K562 (cell line): ENCODE results near the gene MRPS10. TPM values are rescaled to one million over a fixed set of nuclear protein-coding genes. Genes with fewer than 3 reads are reported as not detected.
A peak's percentile ranks its signal among the peaks of the same experiment; 100 is the strongest.

Experiments
- ATAC-seq: fragments of 200-7000 bp; cut with Tn5 transposase; 3 replicates; pipeline ENCODE4 v1.9.1; 2020; ENCODE audit warnings: moderate library complexity
- BruUV-seq: library from RNA; stranded (reverse); fragments of 400-500 nt; replicated peaks from 2 replicates; lab custom pipeline; 2021; lab: Mats Ljungman, UMichigan
- CTCF ChIA-PET: fragments of 300-600 bp; formaldehyde crosslinking; extraction: SDS; loops from one replicate; lab custom pipeline; 2021; ENCODE audit warnings: low intra/inter-chr PET ratio; lab: Yijun Ruan, JAX
- POLR2A ChIA-PET: fragments of 300-600, 350-650 bp; sonication (Branson Sonifier 250); formaldehyde crosslinking; extraction: SDS; loops from one replicate; lab custom pipeline; 2021; ENCODE audit warnings: antibody characterized with exemption, inconsistent platforms; lab: Yijun Ruan, JAX
- DNase-seq, 4 experiments: peaks; one replicate each; pipeline versions ENCODE4 v3.0.0 to v3.0.0-alpha.2; 2011 to 2018; ENCODE audit warnings: low spot score in 3 of 4, mixed read lengths in 3 of 4; ENCODE audit errors: extremely low read depth in 1 of 4
- FAIRE-seq: peaks from 2 replicates; lab custom pipeline; 2011; peaks lifted over from hg19 to GRCh38; lab: Jason Lieb, UNC
- H2AFZ ChIP-seq: 2 replicates; pipeline ENCODE4 v1.6.0; 2011; ENCODE audit warnings: low read depth, low read length, control low read depth, inconsistent platforms
- H3K27ac ChIP-seq: fragments of 200-600 bp; 3 replicates; pipeline ENCODE4 v1.8.0; 2011; ENCODE audit warnings: low read depth, mild to moderate bottlenecking, control low read depth, inconsistent platforms, low read length, moderate library complexity, mixed read lengths; ENCODE audit errors: extremely low read depth
- H3K27me3 ChIP-seq, 2 experiments: fragments of 300-600 bp in 1 of 2; 2 replicates in 1 of 2; 3 replicates in 1 of 2; pipeline versions ENCODE4 v1.6.0 to v1.8.0; 2011; ENCODE audit warnings: inconsistent platforms in 2 of 2, low read length in 2 of 2, mild to moderate bottlenecking in 1 of 2, mixed read lengths in 1 of 2, moderate library complexity in 1 of 2; ENCODE audit not compliant: control insufficient read depth in 2 of 2, insufficient read depth in 2 of 2
- H3K36me3 ChIP-seq: fragments of 300-600 bp; 3 replicates; pipeline ENCODE4 v1.8.0; 2011; ENCODE audit warnings: mild to moderate bottlenecking, low read length, inconsistent platforms; ENCODE audit not compliant: control insufficient read depth, insufficient read depth
- H3K4me1 ChIP-seq, 2 experiments: fragments of 200-600 bp in 1 of 2; replicated peaks in 1 of 2; 2 replicates in 1 of 2; 3 replicates in 1 of 2; pipeline versions ENCODE4 v1.5.1 to v1.8.0; 2011; ENCODE audit warnings: inconsistent platforms in 2 of 2, low read length in 2 of 2, mild to moderate bottlenecking in 1 of 2, mixed read lengths in 1 of 2, moderate library complexity in 1 of 2; ENCODE audit not compliant: control insufficient read depth in 2 of 2, insufficient read depth in 2 of 2
- H3K4me2 ChIP-seq: 2 replicates; pipeline ENCODE4 v1.6.1; 2011; ENCODE audit warnings: low read length, control low read depth, inconsistent platforms, mixed read lengths; ENCODE audit not compliant: insufficient read depth
- H3K4me3 ChIP-seq: fragments of 200-600 bp; sonication (generic), shearing (Covaris generic); 2 replicates; pipeline ENCODE4 v1.5.1; 2016; ENCODE audit warnings: control low read depth, inconsistent platforms
- H3K79me2 ChIP-seq: fragments of 200-600 bp; 3 replicates; pipeline ENCODE4 v1.8.0; 2011; ENCODE audit warnings: low read length, inconsistent platforms; ENCODE audit not compliant: control insufficient read depth, insufficient read depth
- H3K9ac ChIP-seq, 2 experiments: 2 replicates each; pipeline versions ENCODE4 v1.6.0 to v1.6.1; 2011; ENCODE audit warnings: low read depth in 2 of 2, low read length in 2 of 2, control low read depth in 1 of 2, inconsistent platforms in 1 of 2, mild to moderate bottlenecking in 1 of 2, mixed read lengths in 1 of 2; ENCODE audit not compliant: insufficient read depth in 1 of 2
- H3K9me1 ChIP-seq: one replicate; pipeline ENCODE4 v1.6.0; 2011; ENCODE audit warnings: inconsistent platforms, mild to moderate bottlenecking, low read length, moderate library complexity; ENCODE audit not compliant: control insufficient read depth, insufficient read depth
- H3K9me3 ChIP-seq: replicated peaks from 2 replicates; pipeline ENCODE4 v1.5.1; 2011; ENCODE audit warnings: low read depth, low read length, inconsistent platforms; ENCODE audit not compliant: control insufficient read depth, insufficient read depth
- H4K20me1 ChIP-seq: replicated peaks from 2 replicates; pipeline ENCODE4 v1.6.1; 2011; ENCODE audit warnings: low read length, inconsistent platforms, mixed read lengths; ENCODE audit not compliant: control insufficient read depth, insufficient read depth
- BMI1 ChIP-seq: fragments of 150-350 bp; IDR thresholded peaks from 2 replicates; pipeline ENCODE4 v1.6.1; 2014; ENCODE audit warnings: low read length
- CBFB ChIP-seq: sonication (generic); formaldehyde crosslinking; IDR thresholded peaks from 2 replicates; pipeline ENCODE4 v1.4.0; 2020; ENCODE audit warnings: mild to moderate bottlenecking, missing genetic modification reagents
- FOXJ3 ChIP-seq: sonication (generic); formaldehyde crosslinking; IDR thresholded peaks from 2 replicates; pipeline ENCODE4 v1.4.0; 2020; ENCODE audit warnings: mild to moderate bottlenecking, missing genetic modification reagents
- KDM1A ChIP-seq, 2 experiments: fragments of 450-650 bp; IDR thresholded peaks; 2 replicates each; pipeline ENCODE4 v1.6.1; 2016; ENCODE audit warnings: mild to moderate bottlenecking in 2 of 2
- NR2C1 ChIP-seq, 2 experiments: fragments of 450-650 bp; IDR thresholded peaks; 2 replicates each; pipeline ENCODE4 v1.6.1; 2017; ENCODE audit warnings: mild to moderate bottlenecking in 2 of 2, antibody characterized with exemption in 1 of 2, inconsistent platforms in 1 of 2, missing compliant biosample characterization in 1 of 2, missing genetic modification characterization in 1 of 2
- NR2F6 ChIP-seq: fragments of 450-650 bp; formaldehyde crosslinking; IDR thresholded peaks from 2 replicates; pipeline ENCODE4 v1.4.0; 2020; ENCODE audit warnings: mild to moderate bottlenecking
- SNIP1 ChIP-seq: fragments of 450-650 bp; IDR thresholded peaks from 2 replicates; pipeline ENCODE4 v1.7.1; 2017; ENCODE audit warnings: low read depth, mild to moderate bottlenecking
- SUPT5H ChIP-seq: fragments of 450-650 bp; IDR thresholded peaks from 2 replicates; pipeline ENCODE4 v1.6.1; 2016
- TEAD1 ChIP-seq, 2 experiments: fragments of 450-650 bp in 1 of 2; sonication (generic) in 1 of 2; formaldehyde crosslinking; IDR thresholded peaks; 2 replicates each; pipeline versions ENCODE4 v1.4.0 to v1.8.0; 2020 to 2022; ENCODE audit warnings: mild to moderate bottlenecking in 2 of 2, missing genetic modification reagents in 1 of 2
- ZC3H11A ChIP-seq: IDR thresholded peaks from 2 replicates; pipeline ENCODE4 v1.6.1; 2012; ENCODE audit warnings: low read depth, low read length, improper control_type of control experiment
- ZC3H4 ChIP-seq: sonication (generic); formaldehyde crosslinking; IDR thresholded peaks from 2 replicates; pipeline ENCODE4 v1.9.0; 2021; ENCODE audit warnings: missing genetic modification reagents, borderline replicate concordance
- ZKSCAN1 ChIP-seq: fragments of 150-350 bp; IDR thresholded peaks from 2 replicates; pipeline ENCODE4 v1.6.1; 2016; ENCODE audit warnings: low read depth, low read length
- ZNF165 ChIP-seq: fragments of 250-450 bp; sonication (Bioruptor Pico); IDR thresholded peaks from 2 replicates; pipeline ENCODE4 v1.4.0; 2020; ENCODE audit warnings: borderline replicate concordance
- ZNF197 ChIP-seq: fragments of 200-800 bp; sonication (Bioruptor generic); IDR thresholded peaks from 2 replicates; pipeline ENCODE4 v1.6.1; 2016; ENCODE audit warnings: low read depth, missing genetic modification characterization, missing compliant biosample characterization
- ZNF76 ChIP-seq: fragments of 250-450 bp; sonication (Bioruptor Pico); IDR thresholded peaks from 2 replicates; pipeline ENCODE4 v1.4.0; 2020; ENCODE audit warnings: mild to moderate bottlenecking, moderate library complexity, borderline replicate concordance
- WGBS: fragments of 100-300 bp; shearing (Covaris generic); methylation state at CpG from one replicate; pipeline ENCODE4 v1.1.6; 2016; ENCODE audit warnings: low coverage, mixed read lengths; ENCODE audit not compliant: insufficient coverage; ENCODE audit errors: missing lambda C conversion rate; 5-methylcytosine and 5-hydroxymethylcytosine counted together
- in situ Hi-C: fragments of 300-500 bp; cut with MboI; formaldehyde crosslinking; loops from 4 replicates; pipeline ENCODE4 v1.15.0; 2018; ENCODE audit warnings: inconsistent platforms, mixed read lengths
- intact Hi-C: fragments of 100-400 bp; cut with micrococcal nuclease; formaldehyde crosslinking; loops from 2 replicates; pipeline ENCODE4 v1.14.2; 2022
- polyA plus RNA-seq, 8 experiments: library from polyadenylated mRNA; depleted of rRNA in 4 of 8; stranded (reverse) in 5 of 8; unstranded in 3 of 8; fragments of >200 nt; fragmentation: Nextera tagmentation in 2 of 8; fragmentation: Illumina TruSeq in 1 of 8; extraction: Ambion mirVana in 2 of 8; extraction: Trizol in 1 of 8; gene quantifications; 2 replicates each; pipeline versions ENCODE4 v1.2.1 to v1.2.3, GENCODE V29; 2011 to 2014; ENCODE audit warnings: inconsistent platforms in 1 of 8, missing spikeins in 1 of 8
- total RNA-seq, 7 experiments: library from RNA; depleted of rRNA in 6 of 7; stranded (reverse); fragments of >200 nt in 6 of 7; fragmentation: Illumina TruSeq in 2 of 7; extraction: Trizol in 2 of 7; gene quantifications; 2 replicates each; pipeline versions ENCODE4 v1.2.1 to v1.2.3, GENCODE V29; 2011 to 2021; ENCODE audit warnings: low replicate concordance in 1 of 7
- TF ChIP-seq, protein P1 (sequence below): fragments of 450-650 bp; IDR thresholded peaks from 2 replicates; pipeline ENCODE4 v1.6.1; 2014; ENCODE audit warnings: low read depth, mild to moderate bottlenecking, moderate library complexity, borderline replicate concordance
- TF ChIP-seq, protein P2 (sequence below): fragments of 250-450 bp; sonication (Bioruptor Pico); IDR thresholded peaks from 2 replicates; pipeline ENCODE4 v1.9.0; 2021; ENCODE audit warnings: mild to moderate bottlenecking
- TF ChIP-seq, protein P3 (sequence below): fragments of 450-650 bp; IDR thresholded peaks from 2 replicates; pipeline ENCODE4 v1.6.1; 2018; ENCODE audit not compliant: partially characterized antibody

The MRPS10 gene
- total and polyA plus RNA-seq, 9 of the 15 experiments (the other 6 are each of a cell fraction or from before 2014, with no cell fraction given) = 48.6 to 166 (median 93.7) TPM

DNA sequence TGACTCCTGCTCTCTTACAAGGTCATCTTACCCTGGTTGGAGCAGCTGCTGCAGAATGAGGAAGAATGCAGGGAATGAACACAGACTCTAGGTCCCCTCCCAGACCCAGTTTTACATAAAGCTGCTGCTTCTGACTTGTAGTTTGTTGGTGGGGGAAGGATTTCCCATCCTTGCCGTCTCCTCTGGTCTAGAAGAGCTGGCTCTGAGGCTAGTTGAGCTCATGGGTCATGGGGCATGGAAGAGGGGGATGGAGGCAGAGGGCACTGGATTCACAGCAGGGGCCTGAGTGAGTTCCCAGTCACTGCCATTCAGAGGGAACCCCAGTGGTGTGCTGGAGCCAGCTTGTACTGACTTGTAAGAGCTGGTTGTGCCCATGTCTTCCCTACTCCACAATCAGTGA lies 53.7 kb downstream of the MRPS10 start (continued):
- no peak for TF ChIP-seq ZNF197 (CRISPR knock-in tag)
- TF ChIP-seq, protein P1, sequence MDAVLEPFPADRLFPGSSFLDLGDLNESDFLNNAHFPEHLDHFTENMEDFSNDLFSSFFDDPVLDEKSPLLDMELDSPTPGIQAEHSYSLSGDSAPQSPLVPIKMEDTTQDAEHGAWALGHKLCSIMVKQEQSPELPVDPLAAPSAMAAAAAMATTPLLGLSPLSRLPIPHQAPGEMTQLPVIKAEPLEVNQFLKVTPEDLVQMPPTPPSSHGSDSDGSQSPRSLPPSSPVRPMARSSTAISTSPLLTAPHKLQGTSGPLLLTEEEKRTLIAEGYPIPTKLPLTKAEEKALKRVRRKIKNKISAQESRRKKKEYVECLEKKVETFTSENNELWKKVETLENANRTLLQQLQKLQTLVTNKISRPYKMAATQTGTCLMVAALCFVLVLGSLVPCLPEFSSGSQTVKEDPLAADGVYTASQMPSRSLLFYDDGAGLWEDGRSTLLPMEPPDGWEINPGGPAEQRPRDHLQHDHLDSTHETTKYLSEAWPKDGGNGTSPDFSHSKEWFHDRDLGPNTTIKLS = no peak
- TF ChIP-seq, protein P2, sequence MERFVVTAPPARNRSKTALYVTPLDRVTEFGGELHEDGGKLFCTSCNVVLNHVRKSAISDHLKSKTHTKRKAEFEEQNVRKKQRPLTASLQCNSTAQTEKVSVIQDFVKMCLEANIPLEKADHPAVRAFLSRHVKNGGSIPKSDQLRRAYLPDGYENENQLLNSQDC (CRISPR knock-in tag) = no peak
- TF ChIP-seq SUPT5H = no peak
- no peak for TF ChIP-seq SNIP1

DNA sequence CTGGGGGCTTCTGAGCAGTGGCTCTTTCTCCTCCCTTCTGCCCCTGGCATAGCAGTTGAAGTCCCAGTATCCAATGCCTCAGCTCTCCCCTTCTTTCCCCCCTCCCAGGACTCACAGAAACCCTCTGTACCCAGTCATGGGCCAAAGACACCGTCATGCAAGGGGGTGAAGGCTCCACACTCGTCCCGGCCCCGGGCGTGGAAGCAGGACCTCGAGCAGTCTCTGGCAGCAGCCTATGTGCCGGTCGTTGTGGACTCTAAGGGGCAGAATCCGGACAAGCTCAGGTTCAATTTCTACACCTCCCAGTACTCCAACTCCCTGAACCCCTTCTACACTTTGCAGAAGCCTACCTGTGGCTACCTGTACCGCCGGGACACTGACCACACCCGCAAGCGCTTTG lies 54.8 kb downstream of the MRPS10 start:
- Histone ChIP-seq H2AFZ (no peak overlapping the region), H3K36me3 (no peaks in the 10 kb centered on the region), H4K20me1 (no peaks in the 10 kb centered on the region), H3K9me1 (no peaks in the 10 kb centered on the region), H3K79me2 (no peaks in the 10 kb centered on the region), H3K27me3 (peaks cover 10 to 56% of the 10 kb centered on the region in 2 experiments; a peak in 3 of 5 replicates), H3K4me3 (no peak overlapping the region), H3K9ac (peak overlapping the region in 1 of 2 experiments; percentile 17; a peak in 1 of 4 replicates), H3K9me3 (no peaks in the 10 kb centered on the region), H3K27ac (no peak overlapping the region), H3K4me1 (peaks cover 4 to 6% of the 10 kb centered on the region in 2 experiments; a peak in 1 of 5 replicates), H3K4me2 (no peak overlapping the region)
- no peak for DNase-seq
- no TSS peak for BruUV-seq
- intact Hi-C loops (no loop called here), in situ Hi-C loops (loop anchor here (5.0 kb wide), 1 partner anchor 86 kb away; no protein-coding TSS in a partner anchor)
- FAIRE-seq = no peak
- POLR2A ChIA-PET = interaction anchor here (0.5 to 0.6 kb wide), 2 partner anchors 118 to 202 kb away, joined by 3 read pairs; no protein-coding TSS in a partner anchor
- WGBS = 22% methylated on average over 13 of the region's 13 CpGs
- CTCF ChIA-PET = no interaction called here
- no peak for ATAC-seq
- no peak for TF ChIP-seq ZKSCAN1
- TF ChIP-seq, protein P3, sequence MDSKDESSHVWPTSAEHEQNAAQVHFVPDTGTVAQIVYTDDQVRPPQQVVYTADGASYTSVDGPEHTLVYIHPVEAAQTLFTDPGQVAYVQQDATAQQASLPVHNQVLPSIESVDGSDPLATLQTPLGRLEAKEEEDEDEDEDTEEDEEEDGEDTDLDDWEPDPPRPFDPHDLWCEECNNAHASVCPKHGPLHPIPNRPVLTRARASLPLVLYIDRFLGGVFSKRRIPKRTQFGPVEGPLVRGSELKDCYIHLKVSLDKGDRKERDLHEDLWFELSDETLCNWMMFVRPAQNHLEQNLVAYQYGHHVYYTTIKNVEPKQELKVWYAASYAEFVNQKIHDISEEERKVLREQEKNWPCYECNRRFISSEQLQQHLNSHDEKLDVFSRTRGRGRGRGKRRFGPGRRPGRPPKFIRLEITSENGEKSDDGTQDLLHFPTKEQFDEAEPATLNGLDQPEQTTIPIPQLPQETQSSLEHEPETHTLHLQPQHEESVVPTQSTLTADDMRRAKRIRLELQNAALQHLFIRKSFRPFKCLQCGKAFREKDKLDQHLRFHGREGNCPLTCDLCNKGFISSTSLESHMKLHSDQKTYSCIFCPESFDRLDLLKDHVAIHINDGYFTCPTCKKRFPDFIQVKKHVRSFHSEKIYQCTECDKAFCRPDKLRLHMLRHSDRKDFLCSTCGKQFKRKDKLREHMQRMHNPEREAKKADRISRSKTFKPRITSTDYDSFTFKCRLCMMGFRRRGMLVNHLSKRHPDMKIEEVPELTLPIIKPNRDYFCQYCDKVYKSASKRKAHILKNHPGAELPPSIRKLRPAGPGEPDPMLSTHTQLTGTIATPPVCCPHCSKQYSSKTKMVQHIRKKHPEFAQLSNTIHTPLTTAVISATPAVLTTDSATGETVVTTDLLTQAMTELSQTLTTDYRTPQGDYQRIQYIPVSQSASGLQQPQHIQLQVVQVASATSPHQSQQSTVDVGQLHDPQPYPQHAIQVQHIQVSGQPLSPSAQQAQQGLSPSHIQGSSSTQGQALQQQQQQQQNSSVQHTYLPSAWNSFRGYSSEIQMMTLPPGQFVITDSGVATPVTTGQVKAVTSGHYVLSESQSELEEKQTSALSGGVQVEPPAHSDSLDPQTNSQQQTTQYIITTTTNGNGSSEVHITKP = no peak
- no peak for TF ChIP-seq TEAD1 (CRISPR knock-in tag; IDR thresholded peaks at IDR 0.05)
- TF ChIP-seq KDM1A (IDR thresholded peaks at IDR 0.05) = no peak
- TF ChIP-seq ZNF165 = no peak
- TF ChIP-seq BMI1 = no peak
- no peak for TF ChIP-seq ZC3H11A
- no peak for TF ChIP-seq ZC3H4 (CRISPR knock-in tag)
- TF ChIP-seq NR2F6 (CRISPR knock-in tag) = no peak
- no peak for TF ChIP-seq ZNF76 (CRISPR knock-in tag)
- no peak for TF ChIP-seq FOXJ3 (CRISPR knock-in tag)
- no peak for TF ChIP-seq NR2C1 (IDR thresholded peaks at IDR 0.05)
- no peak for TF ChIP-seq NR2C1 (tag; IDR thresholded peaks at IDR 0.05)
- TF ChIP-seq CBFB (CRISPR knock-in tag) = no peak
